Lower leg skin (tissue), 4 donors: ENCODE measurements around the gene TMEM245. TPM values are rescaled to one million over a fixed set of nuclear protein-coding genes. Genes with fewer than 3 reads are reported as not detected.
"Not testable (repeated sequence)": the region's sequence is repeated elsewhere in the genome, so short reads cannot be mapped to it uniquely, and the experiment has no call there.

Experiments
- DNase-seq, 2 donors: peaks; one replicate each; pipeline ENCODE4 v3.0.0-alpha.2; 2019; ENCODE audit warnings: low spot score in 2 of 2
- H3K4me3 ChIP-seq: fragments of 200-600 bp; sonication (generic); 2 replicates; pipeline ENCODE4 v1.5.1; 2017; ENCODE audit warnings: mild to moderate bottlenecking, low read depth; ENCODE audit not compliant: poor library complexity, severe bottlenecking
- CTCF ChIP-seq, 3 donors: fragments of 450-650 bp; IDR thresholded peaks; one replicate each; pipeline ENCODE4 v1.5.1; 2016; ENCODE audit warnings: antibody characterized with exemption in 3 of 3, mild to moderate bottlenecking in 3 of 3, moderate library complexity in 2 of 3
- POLR2A ChIP-seq, 2 donors: fragments of 450-650 bp; IDR thresholded peaks; one replicate each; pipeline ENCODE4 v1.6.1; 2016 to 2017; ENCODE audit warnings: antibody characterized with exemption in 2 of 2, mild to moderate bottlenecking in 1 of 2, moderate library complexity in 1 of 2
- WGBS, 2 donors: methylation state at CpG; one replicate each; pipeline ENCODE4 v1.1.5; 2018; 5-methylcytosine and 5-hydroxymethylcytosine counted together
- intact Hi-C: fragments of 100-400 bp; cut with DNase I; formaldehyde crosslinking; loops from one replicate; pipeline ENCODE4 v1.15.0; 2023; ENCODE audit warnings: low total_unique reads
- microRNA counts, 2 donors: library from miRNA; unstranded; fragments of <30 nt; microRNA quantifications; one replicate each; lab custom pipeline; 2016
- microRNA-seq, 2 donors: library from miRNA; unstranded; fragments of <30 nt; microRNA quantifications; one replicate each; pipeline ENCODE4, GENCODE V29; 2016; ENCODE audit warnings: borderline replicate concordance in 2 of 2, borderline number of aligned reads in 1 of 2
- total RNA-seq, 4 donors: library from RNA; depleted of rRNA; stranded (reverse); fragments of >200 nt; gene quantifications; one replicate each; pipeline ENCODE4 v1.1.0, GENCODE V29; 2016

Gene TMEM245
- total RNA-seq, 4 donors from 2014 or later: 35.0 to 57.7 (median 51.1) TPM

GRCh38 chr9:108978205-108978604, 141.5 kb downstream of the TMEM245 start:
- intact Hi-C loops: no loop called here
- TF ChIP-seq CTCF (IDR thresholded peaks at IDR 0.05): no peak
- no peak for DNase-seq
- 13 to 21% methylated on average over 1 of the region's 1 CpG for WGBS, 2 donors
- no peak overlapping the region for H3K4me3 ChIP-seq

DNA sequence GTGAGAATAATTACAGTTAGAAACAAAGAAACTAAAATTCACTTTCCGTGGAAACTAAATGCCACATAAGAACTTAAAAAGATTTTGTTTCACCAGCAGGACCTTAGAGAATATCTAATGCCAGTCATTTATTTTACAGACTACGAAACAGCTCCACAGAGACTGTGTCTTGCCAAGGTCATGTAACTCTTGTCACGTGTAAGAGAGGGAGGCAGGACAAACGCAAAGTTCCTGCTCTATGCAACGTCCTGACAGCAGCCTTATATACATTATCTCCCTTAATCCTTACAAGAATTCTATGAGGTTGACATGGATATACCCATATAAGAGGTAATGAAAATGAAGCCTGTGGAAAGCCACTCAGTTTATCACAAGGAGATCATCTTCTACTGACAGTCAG, 145.9 kb downstream of the TMEM245 start:
- no peak for DNase-seq
- intact Hi-C loops: no loop called here
- 62 to 70% methylated on average over 5 of the region's 5 CpGs for WGBS, 2 donors
- TF ChIP-seq CTCF (IDR thresholded peaks at IDR 0.05): no peak
- no peak for TF ChIP-seq POLR2A (IDR thresholded peaks at IDR 0.05)
- no peak overlapping the region for H3K4me3 ChIP-seq

- intact Hi-C loops: no loop called here
- TF ChIP-seq CTCF (IDR thresholded peaks at IDR 0.05) (no peak), POLR2A (IDR thresholded peaks at IDR 0.05) (no peak)
- H3K4me3 ChIP-seq: no peak overlapping the region
- no peak for DNase-seq
- WGBS, 2 donors: 42 to 46% methylated on average over 2 of the region's 2 CpGs
Measured at GRCh38 chr9:108972626-108973209, 147.0 kb downstream of the TMEM245 start.

GRCh38 chr9:108972186-108972585, 147.6 kb downstream of the TMEM245 start:
- TF ChIP-seq POLR2A (IDR thresholded peaks at IDR 0.05) (no peak), CTCF (IDR thresholded peaks at IDR 0.05) (no peak)
- H3K4me3 ChIP-seq: no peak overlapping the region
- no peak for DNase-seq
- 90 to 95% methylated on average over 3 of the region's 3 CpGs for WGBS, 2 donors
- intact Hi-C loops: no loop called here

GRCh38 chr9:108971392-108971791, 148.4 kb downstream of the TMEM245 start:
- intact Hi-C loops, DNase-seq, H3K4me3 ChIP-seq: not testable (repeated sequence)
- WGBS, 2 donors: 94 to 100% methylated on average over 2 of the region's 2 CpGs

- DNase-seq: no peak
- intact Hi-C loops: no loop called here
- no peak overlapping the region for H3K4me3 ChIP-seq
- TF ChIP-seq CTCF (IDR thresholded peaks at IDR 0.05) (no peak), POLR2A (IDR thresholded peaks at IDR 0.05) (no peak)
Measured at GRCh38 chr9:108967916-108968315, 151.8 kb downstream of the TMEM245 start.

MicroRNAs within 50 kb of the gene (microRNA counts, 767-probe panel; counts per million panel counts)
- 0 to 358 counts per million in 2 donors for microRNA hsa-miR-32-5p (lab: Ali Mortazavi, UCI)

Small RNA genes lying within 50 kb of the gene (microRNA-seq; reads per million reads assigned to microRNA genes)
- 147 to 188 reads per million in 2 donors for gene MIR32

Other genes with a start within 250 kb of the TMEM245 start
- gene ELP1, start 185.8 kb downstream of the TMEM245 start, total RNA-seq: 10 to 100 TPM in 3 of 4 donors, 1 to 10 TPM in 1; 10.0 to 27.2 (median 19.1) TPM
- 10 to 100 TPM in 3 of 4 donors, 1 to 10 TPM in 1; 9.9 to 16.7 (median 10.1) TPM for gene ABITRAM, start 185.5 kb downstream of the TMEM245 start, total RNA-seq
- 10 to 100 TPM; 15.1 to 21.7 (median 17.6) TPM for gene CTNNAL1, start 106.4 kb downstream of the TMEM245 start, total RNA-seq
- under 1 TPM in 2 of 4 donors, not detected in 2; 0.05 to 0.42 TPM for gene FRRS1L, start 47.3 kb upstream of the TMEM245 start, total RNA-seq
- 10 to 100 TPM; 15.4 to 31.6 (median 21.6) TPM for gene EPB41L4B, start 201.1 kb upstream of the TMEM245 start, total RNA-seq